NT2/D1 (cell line): ENCODE results near the gene SCAF4.

Experiments
- DNase-seq: peaks from one replicate; pipeline ENCODE4 v3.0.0-alpha.2; 2011; ENCODE audit warnings: low read depth, low spot score
- H3K27me3 ChIP-seq: 2 replicates; pipeline ENCODE4 v1.6.0; 2011; ENCODE audit warnings: mild to moderate bottlenecking; ENCODE audit not compliant: insufficient read length, insufficient read depth
- H3K36me3 ChIP-seq: 2 replicates; pipeline ENCODE4 v1.6.1; 2011; ENCODE audit warnings: mild to moderate bottlenecking, low read length, mixed read lengths; ENCODE audit not compliant: insufficient read depth, insufficient read length
- H3K4me1 ChIP-seq: 2 replicates; pipeline ENCODE4 v1.5.1; 2011; ENCODE audit not compliant: insufficient read depth, insufficient read length
- H3K4me3 ChIP-seq: 2 replicates; pipeline ENCODE4 v1.5.1; 2011; ENCODE audit warnings: low read depth; ENCODE audit not compliant: insufficient read length
- H3K9ac ChIP-seq: 2 replicates; pipeline ENCODE4 v1.6.0; 2011; ENCODE audit warnings: low read depth; ENCODE audit not compliant: insufficient read length
- H3K9me3 ChIP-seq: 2 replicates; pipeline ENCODE4 v1.5.1; 2011; ENCODE audit warnings: mild to moderate bottlenecking, low read length; ENCODE audit not compliant: insufficient read depth
- SUZ12 ChIP-seq: IDR thresholded peaks from 2 replicates; pipeline ENCODE4 v1.6.1; 2011; ENCODE audit not compliant: insufficient read length, insufficient read depth; ENCODE audit errors: extremely low read depth
- YY1 ChIP-seq: IDR thresholded peaks from 2 replicates; pipeline ENCODE4 v1.6.1; 2011; ENCODE audit not compliant: insufficient read length, insufficient read depth
- ZNF274 ChIP-seq: IDR thresholded peaks from 2 replicates; pipeline ENCODE4 v1.6.1; 2011; ENCODE audit warnings: mild to moderate bottlenecking, low read depth, low read length

Gene SCAF4

GRCh38 chr21:31720739-31721138 is 11.2 kb downstream of the SCAF4 start:
- no peaks in the 10 kb centered on the region for H3K4me1 ChIP-seq
- peaks cover 3% of the 10 kb centered on the region for H3K36me3 ChIP-seq
- H3K4me3 ChIP-seq, result no peak overlapping the region
- DNase-seq, result no peak
- H3K27me3 ChIP-seq, result no peaks in the 10 kb centered on the region
- H3K9ac ChIP-seq, result no peak overlapping the region
- no peaks in the 10 kb centered on the region for H3K9me3 ChIP-seq
- no peak for TF ChIP-seq ZNF274
- no peak for TF ChIP-seq YY1
- no peak for TF ChIP-seq SUZ12

DNA sequence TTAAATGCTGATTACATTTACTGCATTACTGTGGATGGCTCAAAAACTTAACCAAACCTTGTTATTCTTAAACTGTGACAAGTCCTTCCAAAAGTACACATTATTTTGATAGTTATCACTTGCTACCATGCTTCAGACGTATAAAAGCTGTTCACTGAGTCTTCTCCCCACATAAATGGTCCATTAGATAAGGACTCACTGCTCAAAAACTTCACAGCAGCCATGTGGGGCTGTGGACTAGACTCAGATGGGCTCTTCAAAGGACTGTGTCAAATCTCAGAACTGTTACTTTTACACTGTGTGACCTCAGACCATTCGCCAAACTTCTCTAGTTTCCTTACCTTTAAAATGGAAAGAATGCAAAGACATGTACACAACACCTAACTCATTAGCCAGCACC is 11.6 kb downstream of the SCAF4 start:
- Histone ChIP-seq H3K4me1 (no peaks in the 10 kb centered on the region), H3K36me3 (peaks cover 1% of the 10 kb centered on the region), H3K27me3 (no peaks in the 10 kb centered on the region), H3K4me3 (no peak overlapping the region), H3K9me3 (no peaks in the 10 kb centered on the region), H3K9ac (no peak overlapping the region)
- TF ChIP-seq YY1, result no peak
- TF ChIP-seq ZNF274, result no peak
- TF ChIP-seq SUZ12, result no peak
- DNase-seq, result no peak

DNA sequence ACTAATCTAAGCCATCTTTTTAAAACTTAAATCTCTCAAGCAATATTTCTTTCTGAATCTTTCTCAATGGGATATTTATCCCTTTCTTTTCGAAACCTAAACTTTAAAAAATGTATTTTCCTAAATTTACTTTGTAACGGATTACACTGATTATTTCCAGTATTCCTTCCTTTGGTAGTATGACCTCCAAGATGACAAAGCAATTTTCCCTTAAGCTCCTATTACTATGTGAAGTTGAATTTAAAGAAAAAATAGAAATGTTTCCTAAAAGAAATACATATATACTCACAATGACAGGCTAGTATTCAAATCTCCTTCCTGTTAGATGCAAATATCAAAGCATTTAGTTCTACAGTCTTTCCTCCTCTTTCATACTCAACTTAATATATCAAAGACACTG is 15.8 kb downstream of the SCAF4 start:
- no peaks in the 10 kb centered on the region for H3K27me3 ChIP-seq
- no peaks in the 10 kb centered on the region for H3K9me3 ChIP-seq
- H3K4me1 ChIP-seq, result no peaks in the 10 kb centered on the region
- H3K9ac ChIP-seq, result no peak overlapping the region
- no peaks in the 10 kb centered on the region for H3K36me3 ChIP-seq
- DNase-seq, result no peak
- H3K4me3 ChIP-seq, result no peak overlapping the region
- TF ChIP-seq ZNF274 (no peak), YY1 (no peak), SUZ12 (no peak)

DNA sequence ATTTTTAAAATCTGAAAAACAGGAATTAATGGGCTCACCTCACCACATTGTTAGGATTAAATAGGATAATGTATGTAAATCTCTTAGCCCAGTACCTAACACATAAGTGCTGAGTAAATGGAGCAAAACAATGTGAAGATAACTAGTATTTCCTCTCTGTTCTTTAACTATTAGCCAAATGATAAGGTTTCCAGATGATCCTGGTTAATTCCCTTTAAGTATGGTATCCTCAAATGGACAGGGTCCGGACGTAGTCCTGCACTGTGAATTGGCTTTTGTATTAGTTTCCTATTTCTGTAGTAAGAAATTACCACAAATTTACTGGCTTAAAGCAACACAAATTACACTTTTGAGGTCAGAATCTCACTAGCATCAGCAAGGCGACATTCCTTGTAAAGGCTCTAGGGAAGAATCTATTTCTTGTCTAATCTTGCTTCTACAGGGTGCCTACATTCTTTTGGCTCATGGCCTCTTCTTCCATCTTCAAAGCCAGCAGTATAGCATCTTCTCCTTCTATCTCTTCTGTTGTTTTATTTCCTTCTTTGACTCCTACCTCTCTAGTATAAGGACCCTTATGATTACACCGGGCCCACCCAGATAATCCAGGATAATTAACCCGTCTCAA is 17.1 kb downstream of the SCAF4 start:
- TF ChIP-seq ZNF274 (no peak), SUZ12 (no peak), YY1 (no peak)
- Histone ChIP-seq H3K27me3 (no peaks in the 10 kb centered on the region), H3K4me3 (no peak overlapping the region), H3K4me1 (no peaks in the 10 kb centered on the region), H3K9ac (no peak overlapping the region), H3K36me3 (no peaks in the 10 kb centered on the region), H3K9me3 (no peaks in the 10 kb centered on the region)
- DNase-seq, result no peak

- no peak overlapping the region for H3K9ac ChIP-seq
- no peaks in the 10 kb centered on the region for H3K4me1 ChIP-seq
- TF ChIP-seq YY1 (no peak), ZNF274 (no peak), SUZ12 (no peak)
- no peaks in the 10 kb centered on the region for H3K9me3 ChIP-seq
- H3K4me3 ChIP-seq, result no peak overlapping the region
- H3K27me3 ChIP-seq, result no peaks in the 10 kb centered on the region
- DNase-seq, result no peak
- H3K36me3 ChIP-seq, result no peaks in the 10 kb centered on the region
These were observed 17.8 kb downstream of the SCAF4 start for GRCh38 chr21:31713973-31714740.

DNA sequence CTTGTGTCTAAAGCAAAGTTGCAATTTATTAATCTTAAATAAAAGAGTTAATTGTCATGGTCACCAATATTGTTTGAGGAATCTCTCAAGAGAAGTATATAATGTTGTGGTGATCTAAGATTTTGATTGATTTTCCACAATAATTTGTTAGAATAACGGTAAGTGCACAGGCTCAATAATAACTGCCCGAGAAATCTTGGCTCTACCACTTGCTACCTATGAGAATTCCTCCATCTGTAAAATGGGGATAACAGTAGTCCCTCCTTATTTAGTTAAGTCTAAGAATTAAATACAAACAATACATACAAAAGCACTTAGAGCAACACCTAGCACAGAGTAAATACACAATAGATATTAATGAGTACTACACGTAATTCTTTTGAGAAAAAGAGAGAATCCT is 18.8 kb downstream of the SCAF4 start:
- Histone ChIP-seq H3K36me3 (no peaks in the 10 kb centered on the region), H3K27me3 (no peaks in the 10 kb centered on the region), H3K9ac (no peak overlapping the region), H3K4me3 (no peak overlapping the region), H3K9me3 (no peaks in the 10 kb centered on the region), H3K4me1 (no peaks in the 10 kb centered on the region)
- DNase-seq, result no peak
- no peak for TF ChIP-seq SUZ12
- no peak for TF ChIP-seq ZNF274
- no peak for TF ChIP-seq YY1

- TF ChIP-seq YY1 (no peak), ZNF274 (no peak), SUZ12 (no peak)
- H3K4me3 ChIP-seq, result no peak overlapping the region
- no peaks in the 10 kb centered on the region for H3K27me3 ChIP-seq
- no peak for DNase-seq
- H3K36me3 ChIP-seq, result no peaks in the 10 kb centered on the region
- no peak overlapping the region for H3K9ac ChIP-seq
- no peaks in the 10 kb centered on the region for H3K9me3 ChIP-seq
- no peaks in the 10 kb centered on the region for H3K4me1 ChIP-seq
These were observed 20.1 kb downstream of the SCAF4 start for GRCh38 chr21:31711745-31712285.
